Gastrocnemius medialis (tissue), 4 donors: ENCODE measurements around the gene TSPAN15. TPM values are rescaled to one million over a fixed set of nuclear protein-coding genes. Genes with fewer than 3 reads are reported as not detected.
A peak's percentile ranks its signal among the peaks of the same experiment; 100 is the strongest.
"Not testable (repeated sequence)": the region's sequence is repeated elsewhere in the genome, so short reads cannot be mapped to it uniquely, and the experiment has no call there.

Experiments
- ATAC-seq, 2 donors: fragments of 150-250 bp; one replicate each; pipeline ENCODE4 v1.9.1; 2016
- DNase-seq, 2 donors: peaks; one replicate each; pipeline ENCODE4 v3.0.0-alpha.2; 2019
- H3K27ac ChIP-seq, 4 donors: fragments of 200-600 bp; sonication (generic); 1 replicate in 1 of 4; 2 replicates in 3 of 4; pipeline ENCODE4 v1.5.1; 2016 to 2018; ENCODE audit warnings: mild to moderate bottlenecking in 2 of 4, moderate library complexity in 1 of 4
- H3K27me3 ChIP-seq, 3 donors: fragments of 200-600 bp; sonication (generic) in 2 of 3; 1 replicate in 1 of 3; 2 replicates in 2 of 3; pipeline versions ENCODE4 v1.5.1 to v1.6.0; 2016 to 2019; ENCODE audit warnings: mild to moderate bottlenecking in 1 of 3, moderate library complexity in 1 of 3
- H3K36me3 ChIP-seq, 2 donors: fragments of 200-600 bp; sonication (generic) in 1 of 2; one replicate each; pipeline ENCODE4 v1.5.1; 2017 to 2018
- H3K4me1 ChIP-seq, 2 donors: fragments of 200-600 bp; sonication (generic) in 1 of 2; one replicate each; pipeline ENCODE4 v1.5.1; 2016 to 2017; ENCODE audit warnings: mild to moderate bottlenecking in 2 of 2
- H3K4me3 ChIP-seq, 4 donors: fragments of 200-600 bp; sonication (generic) in 3 of 4; 1 replicate in 1 of 4; 2 replicates in 3 of 4; pipeline ENCODE4 v1.5.1; 2016 to 2019; ENCODE audit warnings: mild to moderate bottlenecking in 2 of 4
- H3K9me3 ChIP-seq, 3 donors: fragments of 200-600 bp; sonication (generic) in 2 of 3; 1 replicate in 1 of 3; 2 replicates in 2 of 3; pipeline ENCODE4 v1.5.1; 2016 to 2019
- POLR2A ChIP-seq, 2 donors: fragments of 450-650 bp; IDR thresholded peaks; one replicate each; pipeline ENCODE4 v1.6.1; 2017; ENCODE audit warnings: antibody characterized with exemption in 2 of 2, mild to moderate bottlenecking in 2 of 2, moderate library complexity in 2 of 2
- in situ Hi-C, 4 donors: fragments of 200-750 bp; cut with MboI; loops; one replicate each; pipeline versions ENCODE4 v1.15.0 to v1.8.0; 2017; ENCODE audit warnings: low sequenced_read_pairs in 4 of 4
- intact Hi-C: fragments of 100-400 bp; cut with DNase I; formaldehyde crosslinking; loops from one replicate; pipeline ENCODE4 v1.15.1; 2023; ENCODE audit warnings: low total_unique reads
- total RNA-seq, 4 donors: library from RNA; depleted of rRNA; stranded (reverse); fragments of >200 nt; gene quantifications; one replicate each; pipeline versions ENCODE4 v1.1.0 to v1.2.3, GENCODE V29; 2016
- TF ChIP-seq, protein P1 (sequence below), 5 experiments: fragments of 450-650 bp in 3 of 5; fragments of 200-600 bp in 2 of 5; sonication (generic) in 2 of 5; IDR thresholded peaks in 4 of 5; conservative IDR thresholded peaks in 1 of 5; 1 replicate in 4 of 5; 2 replicates in 1 of 5; pipeline ENCODE4 v1.5.1; 2016 to 2019; ENCODE audit warnings: antibody characterized with exemption in 5 of 5, mild to moderate bottlenecking in 3 of 5, moderate library complexity in 3 of 5

TSPAN15 gene
- total RNA-seq, 4 donors from 2014 or later: 7.9 to 21.0 (median 11.8) TPM

DNA sequence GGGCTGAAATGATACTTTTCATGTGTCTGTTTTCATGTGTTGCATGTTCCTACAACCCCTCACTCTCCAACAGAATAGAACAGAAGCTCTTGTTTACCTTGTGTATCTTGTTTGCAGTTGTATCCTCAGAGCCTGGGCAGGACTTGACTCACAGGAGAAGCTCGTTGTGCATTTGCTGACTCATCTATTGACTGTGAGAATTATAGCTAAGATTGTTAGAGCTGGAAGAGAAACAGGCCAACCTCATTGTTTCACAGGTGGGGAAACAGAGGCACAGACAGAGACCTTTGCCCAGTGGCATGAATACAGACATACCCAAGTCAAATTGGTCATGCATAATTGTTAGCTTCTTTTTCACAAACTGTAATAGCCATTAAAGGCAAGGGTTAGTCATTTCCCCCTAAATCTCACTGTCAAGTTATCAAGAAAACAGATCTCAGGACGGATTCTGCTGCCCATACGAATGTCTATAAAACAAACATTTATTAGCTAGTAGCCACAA is 4.6 kb upstream of the TSPAN15 start:
- DNase-seq: no peak
- ATAC-seq: no peak
- no peak for TF ChIP-seq POLR2A (IDR thresholded peaks at IDR 0.05)
- TF ChIP-seq, protein P1, sequence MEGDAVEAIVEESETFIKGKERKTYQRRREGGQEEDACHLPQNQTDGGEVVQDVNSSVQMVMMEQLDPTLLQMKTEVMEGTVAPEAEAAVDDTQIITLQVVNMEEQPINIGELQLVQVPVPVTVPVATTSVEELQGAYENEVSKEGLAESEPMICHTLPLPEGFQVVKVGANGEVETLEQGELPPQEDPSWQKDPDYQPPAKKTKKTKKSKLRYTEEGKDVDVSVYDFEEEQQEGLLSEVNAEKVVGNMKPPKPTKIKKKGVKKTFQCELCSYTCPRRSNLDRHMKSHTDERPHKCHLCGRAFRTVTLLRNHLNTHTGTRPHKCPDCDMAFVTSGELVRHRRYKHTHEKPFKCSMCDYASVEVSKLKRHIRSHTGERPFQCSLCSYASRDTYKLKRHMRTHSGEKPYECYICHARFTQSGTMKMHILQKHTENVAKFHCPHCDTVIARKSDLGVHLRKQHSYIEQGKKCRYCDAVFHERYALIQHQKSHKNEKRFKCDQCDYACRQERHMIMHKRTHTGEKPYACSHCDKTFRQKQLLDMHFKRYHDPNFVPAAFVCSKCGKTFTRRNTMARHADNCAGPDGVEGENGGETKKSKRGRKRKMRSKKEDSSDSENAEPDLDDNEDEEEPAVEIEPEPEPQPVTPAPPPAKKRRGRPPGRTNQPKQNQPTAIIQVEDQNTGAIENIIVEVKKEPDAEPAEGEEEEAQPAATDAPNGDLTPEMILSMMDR (IDR thresholded peaks at IDR 0.05 in 4 of 5, conservative IDR thresholded peaks at IDR 0.05 in 1 of 5): no peak
- H3K4me3 ChIP-seq: no peak overlapping the region
- intact Hi-C loops (no loop called here), in situ Hi-C loops (loop anchor here in 1 of 4 donors (25.0 kb wide), 1 partner anchor 191 kb away; the partner anchor contains the start of gene FAM241B)
- H3K27ac ChIP-seq: peak overlapping the region in 2 of 4 donors; percentile 29
- H3K4me1 ChIP-seq: peaks cover 16 to 17% of the 10 kb centered on the region in 2 donors
- H3K36me3 ChIP-seq: no peaks in the 10 kb centered on the region
- H3K9me3 ChIP-seq: no peaks in the 10 kb centered on the region
- H3K27me3 ChIP-seq: no peaks in the 10 kb centered on the region

DNA sequence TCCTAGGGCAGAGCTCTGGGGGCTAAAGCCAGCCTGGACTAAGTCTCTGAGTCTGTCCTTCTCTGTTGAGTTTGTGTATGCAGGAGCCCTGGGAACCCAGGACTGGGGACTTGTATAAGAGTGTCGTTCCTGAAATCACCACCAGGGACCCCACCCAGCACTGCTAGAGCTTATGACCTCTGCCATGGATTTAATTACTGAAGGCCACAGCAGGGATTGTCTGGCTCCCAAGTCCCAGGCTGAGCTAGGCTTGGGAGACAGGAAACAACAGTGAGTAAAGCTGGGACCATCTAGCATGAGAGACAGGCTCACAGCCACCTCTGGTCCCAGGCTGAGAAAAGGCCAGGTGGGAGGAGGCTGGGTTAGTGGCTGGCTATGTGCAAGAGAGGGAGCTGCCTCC is 1.4 kb upstream of the TSPAN15 start:
- H3K9me3 ChIP-seq: no peaks in the 10 kb centered on the region
- peaks cover 47 to 49% of the 10 kb centered on the region in 2 donors for H3K4me1 ChIP-seq
- intact Hi-C loops (loop anchor here (2.0 kb wide), 2 partner anchors 23 to 47 kb away; no protein-coding TSS in a partner anchor), in situ Hi-C loops (loop anchor here in 1 of 4 donors (25.0 kb wide), 1 partner anchor 187 kb away; the partner anchor contains the start of gene FAM241B)
- H3K27ac ChIP-seq: peak overlapping the region; percentile 87 to 95 (median 90)
- ATAC-seq (peak; percentile 45 to 68), DNase-seq (peak; percentile 46 to 67)
- H3K4me3 ChIP-seq: no peak overlapping the region
- no peaks in the 10 kb centered on the region for H3K36me3 ChIP-seq
- no peaks in the 10 kb centered on the region for H3K27me3 ChIP-seq
- TF ChIP-seq, protein P1 (IDR thresholded peaks at IDR 0.05 in 4 of 5, conservative IDR thresholded peaks at IDR 0.05 in 1 of 5): peak; percentile 50 to 81 (median 74)
- TF ChIP-seq POLR2A (IDR thresholded peaks at IDR 0.05): no peak

DNA sequence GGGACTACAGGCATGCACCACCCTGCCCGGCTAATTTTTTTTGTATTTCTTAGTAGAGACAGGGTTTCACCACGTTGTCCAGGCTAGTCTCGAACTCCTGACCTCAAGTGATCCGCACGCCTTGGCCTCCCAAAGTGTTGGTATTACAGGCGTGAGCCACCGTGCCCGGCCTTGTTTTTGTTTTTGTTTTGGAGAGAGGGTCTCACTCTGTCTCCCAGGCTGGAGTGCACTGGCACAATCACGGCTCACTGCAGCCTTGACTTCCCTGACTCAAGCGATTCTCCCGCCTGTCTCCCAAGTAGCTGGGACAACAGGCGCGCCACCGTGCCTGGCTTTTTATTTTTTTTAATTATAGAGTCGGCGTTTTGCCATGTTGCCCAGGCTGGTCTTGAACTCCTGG is 870 bp upstream of the TSPAN15 start:
- in situ Hi-C loops, H3K9me3 ChIP-seq, ATAC-seq, H3K36me3 ChIP-seq, H3K27me3 ChIP-seq, DNase-seq, H3K4me3 ChIP-seq: not testable (repeated sequence)
- Histone ChIP-seq H3K27ac (peak overlapping the region; percentile 87 to 95 (median 90)), H3K4me1 (peaks cover 49 to 51% of the 10 kb centered on the region in 2 donors)
- intact Hi-C loops: loop anchor here (2.0 kb wide), 2 partner anchors 24 to 46 kb away; no protein-coding TSS in a partner anchor

DNA sequence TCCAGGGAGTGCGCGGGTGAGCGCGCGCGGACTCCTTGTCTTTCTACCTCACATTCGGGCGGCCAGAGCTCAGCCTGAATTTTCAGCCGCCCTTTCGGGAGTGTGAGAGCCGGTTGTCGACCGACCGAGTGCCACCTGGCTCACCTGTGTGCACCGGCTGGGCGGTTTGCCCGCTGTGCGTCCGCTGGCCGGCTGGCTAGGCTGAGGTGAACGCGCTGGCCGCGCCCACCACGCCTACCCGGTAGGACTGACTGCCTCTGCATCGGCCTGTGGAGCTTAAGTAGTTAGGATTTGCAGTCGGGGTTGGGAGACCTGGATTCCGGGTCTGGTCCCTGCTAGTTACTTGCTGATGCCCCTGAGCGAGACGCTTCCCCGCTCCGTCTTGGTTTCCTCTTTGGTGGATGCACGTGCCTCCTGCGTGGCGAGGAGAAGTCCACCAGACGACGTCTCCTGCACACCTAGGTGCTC is 553 bp downstream of the TSPAN15 start:
- H3K27me3 ChIP-seq: no peaks in the 10 kb centered on the region
- no peak for DNase-seq
- peak overlapping the region; percentile 87 to 95 (median 90) for H3K27ac ChIP-seq
- intact Hi-C loops: loop anchor here (2.0 kb wide), 2 partner anchors 25 to 45 kb away; no protein-coding TSS in a partner anchor
- H3K36me3 ChIP-seq: no peaks in the 10 kb centered on the region
- ATAC-seq: peak; percentile 28 to 34
- H3K4me3 ChIP-seq: peak overlapping the region; percentile 83 to 95 (median 93)
- peaks cover 54 to 64% of the 10 kb centered on the region in 2 donors for H3K4me1 ChIP-seq
- no peaks in the 10 kb centered on the region for H3K9me3 ChIP-seq
- in situ Hi-C loops: no loop called here
- no peak for TF ChIP-seq POLR2A (IDR thresholded peaks at IDR 0.05)
- TF ChIP-seq, protein P1 (IDR thresholded peaks at IDR 0.05 in 4 of 5, conservative IDR thresholded peaks at IDR 0.05 in 1 of 5): no peak

DNA sequence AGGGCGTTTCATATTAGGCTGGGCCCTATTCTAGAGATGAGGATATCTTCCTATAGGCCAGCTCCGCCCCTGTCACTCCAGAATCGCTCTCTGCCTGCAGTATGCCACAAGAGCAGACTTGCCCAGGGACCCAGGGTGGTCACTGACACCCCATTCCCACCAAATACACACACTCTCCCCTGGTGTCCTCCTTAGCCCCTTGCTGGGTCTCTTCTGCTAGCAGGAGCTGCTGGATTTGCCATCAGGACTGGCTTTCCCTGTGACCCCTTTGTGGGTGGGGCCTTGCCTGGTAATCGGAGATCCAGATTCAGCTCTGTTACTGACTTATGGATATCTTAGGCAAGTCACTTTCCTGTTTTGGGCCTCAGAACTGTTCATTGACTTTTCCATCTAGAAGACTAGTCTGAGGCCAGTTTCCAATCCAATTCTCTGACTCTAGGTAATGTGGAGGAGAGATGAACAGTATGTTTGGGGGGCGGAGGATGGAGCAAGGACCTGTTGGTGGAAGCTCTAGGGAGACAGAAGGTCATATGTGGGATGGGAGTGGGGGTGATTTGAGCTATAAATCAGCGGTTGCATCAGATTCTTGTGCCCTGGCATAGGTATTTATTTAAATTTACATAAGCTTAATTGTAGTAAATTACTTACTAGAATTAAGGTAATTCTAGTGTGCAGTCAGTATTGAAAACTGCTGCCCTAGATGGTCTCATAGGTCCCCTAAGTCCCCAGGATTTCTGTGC is 1.6 kb downstream of the TSPAN15 start:
- peak overlapping the region; percentile 87 to 95 (median 90) for H3K27ac ChIP-seq
- DNase-seq (no peak), ATAC-seq (no peak)
- in situ Hi-C loops: no loop called here
- TF ChIP-seq, protein P1 (IDR thresholded peaks at IDR 0.05 in 4 of 5, conservative IDR thresholded peaks at IDR 0.05 in 1 of 5): no peak
- no peak for TF ChIP-seq POLR2A (IDR thresholded peaks at IDR 0.05)
- H3K27me3 ChIP-seq: no peaks in the 10 kb centered on the region
- intact Hi-C loops: no loop called here
- no peaks in the 10 kb centered on the region for H3K9me3 ChIP-seq
- peak overlapping the region in 2 of 4 donors; percentile 9 to 83 for H3K4me3 ChIP-seq
- peaks cover 64 to 74% of the 10 kb centered on the region in 2 donors for H3K4me1 ChIP-seq
- no peaks in the 10 kb centered on the region for H3K36me3 ChIP-seq
